HG02588 (cell line): Measurements from ENCODE around the gene SLC4A5.
"Not testable (repeated sequence)": the region's sequence is repeated elsewhere in the genome, so short reads cannot be mapped to it uniquely, and the experiment has no call there.

Experiments
- ATAC-seq: cut with Tn5 transposase; IDR thresholded peaks from one replicate; pipeline ENCODE4 v1.9.1; 2021; ENCODE audit warnings: mild to moderate bottlenecking, moderate library complexity; ENCODE audit not compliant: unreplicated experiment

The SLC4A5 gene

GRCh38 chr2:74368499-74368898, 25.3 kb upstream of the SLC4A5 start:
- ATAC-seq = no peak

GRCh38 chr2:74367789-74368188, 24.6 kb upstream of the SLC4A5 start:
- no peak for ATAC-seq

- no peak for ATAC-seq
Observed at GRCh38 chr2:74366036-74366435, 22.8 kb upstream of the SLC4A5 start.

DNA sequence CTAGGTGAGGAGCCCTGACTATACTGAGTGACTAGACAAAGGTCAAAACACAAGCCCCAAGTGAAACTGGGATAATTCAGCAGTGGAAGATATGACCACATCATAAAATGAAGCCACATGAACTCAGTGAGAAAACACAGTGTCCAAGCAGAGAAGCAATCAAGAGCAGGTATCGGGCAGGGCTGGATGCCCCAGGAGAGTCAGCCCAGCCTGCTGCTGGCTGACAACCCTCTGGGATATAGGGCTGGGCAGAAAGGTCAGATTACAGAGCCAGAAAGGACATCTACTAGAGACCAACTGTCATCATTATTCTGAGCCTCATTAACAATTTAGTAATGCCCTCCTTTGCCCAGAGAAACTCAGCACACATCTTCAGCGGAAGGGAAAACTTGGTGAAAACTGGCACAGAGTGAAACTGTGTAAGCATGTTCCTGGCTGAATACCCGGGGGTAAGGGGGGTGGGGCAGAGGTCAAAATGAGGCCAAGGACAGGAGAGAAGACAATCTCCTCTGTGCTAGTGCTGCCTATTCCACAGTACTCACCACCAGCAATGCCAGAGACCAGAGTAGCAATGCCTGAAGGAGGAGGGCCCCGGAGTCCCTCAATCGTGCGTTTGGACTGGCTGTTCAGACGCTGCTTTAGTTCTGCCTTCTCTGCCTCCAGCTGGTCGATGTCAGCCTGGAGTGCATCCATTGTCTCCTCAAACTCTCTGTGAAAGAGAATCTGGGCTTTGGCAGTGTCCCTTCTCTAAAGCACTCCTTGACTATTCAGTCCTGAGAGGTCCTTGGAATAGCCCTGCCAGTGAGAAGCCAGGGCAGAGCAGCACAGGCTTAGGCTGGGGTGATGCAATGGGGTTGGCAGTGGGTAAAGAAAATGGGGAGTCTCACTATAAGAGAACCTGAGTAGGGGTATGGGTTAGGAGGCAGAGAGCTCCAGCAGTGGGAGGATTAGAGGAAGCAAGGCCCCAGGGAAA, 21.6 kb upstream of the SLC4A5 start:
- no peak for ATAC-seq

GRCh38 chr2:74361327-74361726, 18.1 kb upstream of the SLC4A5 start:
- ATAC-seq = no peak

GRCh38 chr2:74357627-74358026, 14.4 kb upstream of the SLC4A5 start:
- ATAC-seq = no peak

GRCh38 chr2:74349889-74350288, 6.7 kb upstream of the SLC4A5 start:
- no peak for ATAC-seq

- ATAC-seq = no peak
Observed at GRCh38 chr2:74347742-74348141, 4.5 kb upstream of the SLC4A5 start.

DNA sequence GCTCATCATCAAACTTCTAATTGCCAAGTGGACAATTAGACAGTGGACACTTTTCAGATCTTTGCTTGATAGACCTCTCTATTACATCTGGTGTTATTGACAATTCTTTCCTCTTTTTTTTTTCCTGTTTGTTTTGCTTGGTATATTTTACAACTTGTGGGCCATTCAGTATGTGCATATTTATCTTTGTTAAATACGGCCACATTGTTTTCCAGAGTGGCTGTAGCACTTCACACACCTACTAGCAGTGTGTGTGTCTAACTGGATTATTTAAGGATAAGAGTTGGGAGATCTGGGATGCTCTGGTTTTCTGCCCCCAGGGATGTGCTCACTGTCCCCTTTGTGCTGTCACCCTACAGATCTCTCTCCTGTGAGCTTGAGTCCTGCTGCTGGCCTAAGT, 4.1 kb upstream of the SLC4A5 start:
- no peak for ATAC-seq

DNA sequence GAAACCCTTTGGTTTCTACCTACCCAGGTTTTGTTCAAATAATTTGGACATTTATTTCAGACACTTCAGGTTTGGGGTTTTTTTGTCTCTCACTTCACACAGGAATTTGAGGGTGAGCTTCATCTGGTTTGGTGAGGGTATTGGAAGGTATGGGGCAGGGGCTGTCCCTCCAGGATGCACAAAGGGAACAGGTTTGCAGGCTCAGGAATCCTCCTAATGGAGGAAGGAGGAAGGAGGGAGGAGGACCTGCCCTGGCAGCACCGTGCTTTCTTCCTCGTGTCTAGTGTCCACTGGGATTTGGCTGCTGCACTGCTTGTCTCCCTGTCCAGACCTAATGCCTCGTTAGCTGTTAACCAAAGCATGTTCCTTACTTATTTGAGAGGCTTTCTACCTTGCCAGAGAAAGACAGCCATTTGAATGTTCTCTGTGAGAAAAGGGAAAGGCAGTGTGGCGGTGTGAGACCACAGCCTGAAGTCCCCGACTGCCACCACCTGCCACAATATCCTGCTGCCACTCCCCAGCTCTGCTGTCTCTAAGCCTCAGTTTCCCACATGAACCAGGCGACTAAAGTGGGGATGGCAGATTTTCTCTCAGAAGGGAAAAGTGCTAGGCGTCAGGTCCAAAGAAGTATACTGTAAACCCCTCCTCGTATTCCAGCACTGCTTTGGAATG, 2.2 kb upstream of the SLC4A5 start:
- no peak for ATAC-seq

DNA sequence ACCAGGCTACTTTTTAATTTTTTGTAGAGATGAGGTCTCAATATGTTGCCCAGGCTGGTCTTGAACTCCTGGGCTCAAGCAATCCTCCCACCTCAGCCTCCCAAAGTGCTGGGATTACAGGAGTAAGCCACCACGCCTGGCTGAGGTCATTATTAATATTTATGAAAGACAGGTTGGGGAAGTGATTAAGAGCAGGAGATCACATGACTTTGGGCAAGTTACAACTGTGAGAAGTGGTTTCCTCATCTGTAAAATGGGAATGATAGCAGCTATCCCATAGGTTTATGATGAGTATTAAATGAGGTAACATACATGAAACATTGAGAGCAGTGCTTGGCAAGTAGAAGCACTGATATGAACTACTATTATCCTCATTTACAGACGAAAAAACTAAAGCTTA, 7.0 kb downstream of the SLC4A5 start:
- ATAC-seq = not testable (repeated sequence)

DNA sequence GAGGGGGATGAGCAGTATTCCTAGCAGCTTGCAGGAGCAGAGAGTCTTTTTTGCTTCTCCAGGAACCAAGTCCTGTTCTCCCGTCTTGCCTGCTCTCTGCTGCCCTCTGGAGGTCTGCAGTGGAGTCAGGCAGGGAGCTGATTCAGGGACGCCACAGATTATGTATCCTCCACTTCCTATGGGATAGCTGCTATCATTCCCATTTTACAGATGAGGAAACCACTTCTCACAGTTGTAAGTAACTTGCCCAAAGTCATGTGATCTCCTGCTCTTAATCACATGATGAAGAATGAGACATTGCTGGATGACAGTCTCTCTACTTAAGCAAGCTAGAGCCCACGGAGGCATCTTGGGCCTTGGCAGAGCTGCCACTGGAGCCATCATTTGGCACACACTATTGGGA, 8.3 kb downstream of the SLC4A5 start:
- ATAC-seq = no peak

GRCh38 chr2:74333896-74334586, 9.2 kb downstream of the SLC4A5 start:
- no peak for ATAC-seq

GRCh38 chr2:74333175-74333574, 10.0 kb downstream of the SLC4A5 start:
- ATAC-seq = no peak

DNA sequence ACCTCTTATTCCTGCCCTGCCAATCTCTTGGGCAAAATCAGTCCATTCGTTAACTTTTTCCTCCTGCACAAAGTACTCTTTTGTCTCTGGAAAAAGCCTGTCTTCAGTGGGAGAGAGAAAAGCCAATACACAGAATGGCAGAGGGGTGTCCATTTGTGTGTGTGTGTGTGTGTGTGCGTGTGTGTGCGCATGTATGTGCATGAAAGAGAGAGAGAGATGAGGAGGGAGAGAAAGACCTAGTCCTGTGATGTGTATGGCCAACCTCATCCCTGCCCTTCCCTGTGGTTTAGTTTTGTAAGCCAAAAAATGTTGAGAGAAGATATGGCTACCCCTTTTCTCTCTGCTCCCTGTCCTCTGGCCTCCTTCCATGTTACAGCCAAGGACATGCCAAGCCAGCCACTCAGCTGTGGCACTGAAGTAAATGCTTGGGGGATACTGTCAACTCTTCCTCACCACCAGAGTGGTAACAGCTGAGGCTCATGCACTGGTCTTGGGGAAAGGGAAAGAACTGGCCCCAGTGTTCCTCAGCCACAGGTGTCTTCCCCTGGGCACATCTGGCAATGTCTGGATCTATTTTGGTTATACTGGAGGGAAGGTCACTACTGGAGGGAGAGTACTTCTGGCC, 10.6 kb downstream of the SLC4A5 start:
- ATAC-seq = no peak

DNA sequence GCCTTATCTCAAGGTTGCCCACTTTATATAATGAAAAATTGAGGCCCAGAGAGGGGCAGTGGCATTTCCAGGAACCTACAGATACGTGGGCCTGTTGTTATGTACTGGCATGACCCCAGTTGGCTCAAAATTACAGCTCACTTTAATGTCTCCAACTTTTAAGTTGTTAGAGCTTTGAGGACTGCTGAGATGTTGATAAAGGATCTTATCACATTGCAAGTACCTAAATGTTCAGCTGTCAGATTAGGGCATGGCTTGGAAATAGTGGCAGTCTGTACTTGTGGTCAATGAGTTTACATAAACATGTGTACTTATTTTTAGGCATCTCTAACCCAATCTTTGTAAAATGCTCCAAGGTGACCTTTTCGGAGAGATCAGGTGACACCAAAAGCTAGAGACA, 14.6 kb downstream of the SLC4A5 start:
- no peak for ATAC-seq

DNA sequence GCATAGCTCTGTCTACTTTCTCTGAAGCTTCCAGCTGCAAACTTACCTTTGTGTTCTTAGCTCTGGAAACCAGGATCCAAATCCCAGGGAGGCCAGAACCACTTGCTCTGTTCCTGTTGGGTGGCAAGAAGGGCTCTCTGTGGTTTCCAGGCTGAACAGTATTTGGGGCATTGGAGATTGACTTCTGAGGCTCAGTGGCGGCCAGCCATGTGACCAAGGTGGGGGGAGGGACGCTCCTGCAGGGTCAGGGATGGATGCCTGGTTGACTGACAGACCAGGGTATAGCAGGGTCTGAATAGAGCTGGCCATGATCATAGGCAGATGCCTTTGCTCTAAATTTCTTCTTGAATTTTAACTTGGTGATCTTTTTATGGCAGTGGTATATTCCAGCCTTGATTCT, 15.1 kb downstream of the SLC4A5 start:
- ATAC-seq = no peak

DNA sequence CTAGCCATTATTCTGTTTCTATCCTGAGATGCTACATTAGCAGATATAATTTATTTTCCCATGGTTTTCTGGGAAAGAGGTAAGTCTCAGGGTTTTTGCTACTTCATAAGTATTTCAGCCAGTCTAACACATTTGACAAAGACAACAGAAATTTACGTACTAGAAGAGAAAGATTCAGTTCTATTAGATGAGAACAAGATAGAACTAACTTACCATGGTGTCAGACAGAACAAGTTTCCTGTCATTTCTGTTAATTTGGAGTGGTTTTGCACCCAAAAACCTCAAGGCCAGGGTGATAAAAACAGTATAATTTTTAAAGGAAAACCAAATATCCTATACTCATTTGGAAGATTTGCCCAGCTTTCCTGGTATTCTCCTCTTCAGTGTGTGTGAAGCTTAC, 15.6 kb downstream of the SLC4A5 start:
- no peak for ATAC-seq

DNA sequence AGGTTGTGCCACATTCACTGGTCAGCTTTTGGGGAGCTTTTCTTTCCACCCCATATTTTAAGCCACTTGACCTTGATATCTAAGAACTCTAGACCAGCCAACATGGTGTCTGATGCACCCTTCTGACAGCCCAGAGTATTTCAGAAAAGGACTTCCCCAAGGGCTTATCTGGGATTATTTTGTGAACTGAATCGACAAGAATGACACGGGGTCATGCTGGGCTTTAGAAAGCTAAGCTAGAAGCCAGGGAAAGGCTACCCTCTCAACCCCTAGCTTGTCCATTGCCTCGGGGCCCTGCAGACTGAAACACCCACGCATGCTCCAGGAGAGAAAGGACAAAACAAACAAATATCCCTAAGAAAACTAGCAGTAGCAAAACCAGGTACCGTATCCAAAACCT, 16.0 kb downstream of the SLC4A5 start:
- no peak for ATAC-seq

GRCh38 chr2:74325815-74326214, 17.4 kb downstream of the SLC4A5 start:
- ATAC-seq = no peak

DNA sequence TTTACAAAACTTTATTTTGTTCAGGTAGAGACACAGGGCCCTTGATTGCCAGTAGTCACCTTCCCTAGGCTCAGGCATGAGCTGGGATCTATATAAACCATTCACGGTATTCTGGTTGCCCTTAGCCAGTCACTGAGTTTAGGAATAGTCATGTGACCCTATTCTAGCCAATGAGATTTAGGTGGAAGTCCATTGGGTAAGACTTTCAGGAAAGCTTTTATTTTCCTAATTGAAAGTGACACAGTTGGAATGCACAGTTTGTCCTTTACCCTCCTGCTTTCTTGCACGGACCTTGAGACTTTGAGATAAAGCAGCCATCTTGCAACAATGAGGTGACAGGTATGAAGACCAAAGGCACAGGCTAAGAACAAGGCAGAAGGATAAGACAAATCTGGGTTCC, 21.5 kb downstream of the SLC4A5 start:
- ATAC-seq = no peak
